HG02981 (cell line): ENCODE measurements around the gene GAS6.

ENCODE experiments used
- ATAC-seq: cut with Tn5 transposase; IDR thresholded peaks from one replicate; pipeline ENCODE4 v1.9.1; 2021; ENCODE audit warnings: mild to moderate bottlenecking, moderate library complexity; ENCODE audit not compliant: unreplicated experiment

The GAS6 gene

DNA sequence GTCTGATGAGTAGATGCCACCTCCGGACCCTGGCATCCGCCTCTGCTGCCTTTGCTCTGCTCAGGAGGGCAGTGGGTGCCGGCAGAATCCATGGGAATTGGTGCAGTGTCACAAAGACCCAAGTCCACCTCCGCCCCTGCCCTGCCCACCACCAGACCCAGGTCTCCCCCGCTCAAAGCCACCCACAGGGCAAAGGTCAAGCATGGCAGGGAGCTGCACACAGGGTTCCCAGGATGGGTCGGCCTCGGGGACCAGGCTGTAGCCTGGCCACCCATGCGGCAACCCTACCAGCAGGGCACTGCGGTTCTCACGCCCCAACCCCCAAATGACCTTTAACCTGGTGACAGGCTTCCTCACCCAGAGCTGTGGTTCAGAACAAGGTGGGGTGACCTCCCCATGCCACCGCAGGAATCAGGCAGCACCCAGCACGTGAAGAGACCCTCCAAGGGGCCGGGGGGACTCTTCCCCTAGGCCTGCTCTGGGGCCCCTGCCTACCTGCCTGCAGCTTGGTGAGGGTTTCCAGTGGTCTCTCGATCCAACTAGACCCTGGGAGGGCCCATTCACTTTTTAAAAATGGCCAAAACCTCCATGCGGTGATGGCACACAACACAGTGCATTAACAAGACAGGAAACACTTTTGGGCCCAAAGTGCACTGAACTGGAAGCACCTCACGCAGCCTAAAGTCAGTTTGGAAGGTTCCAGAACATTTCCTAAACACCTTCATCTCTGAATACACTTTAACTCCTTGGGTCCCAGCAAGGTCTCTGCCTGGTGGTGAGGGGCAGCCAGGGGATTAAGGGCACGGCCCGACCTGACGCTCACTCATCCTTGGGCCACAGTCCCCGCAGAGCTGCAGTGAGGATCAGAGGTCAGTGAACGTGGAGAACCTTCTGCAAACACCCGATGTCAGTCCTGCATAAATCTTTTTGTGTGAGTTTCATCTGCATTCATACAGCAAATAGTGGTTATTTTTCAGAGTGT lies 11.0 kb downstream of the GAS6 start:
- no peak for ATAC-seq

GRCh38 chr13:113851826-113852535 lies 11.9 kb downstream of the GAS6 start:
- ATAC-seq = no peak

GRCh38 chr13:113851480-113851803 lies 12.4 kb downstream of the GAS6 start:
- no peak for ATAC-seq

DNA sequence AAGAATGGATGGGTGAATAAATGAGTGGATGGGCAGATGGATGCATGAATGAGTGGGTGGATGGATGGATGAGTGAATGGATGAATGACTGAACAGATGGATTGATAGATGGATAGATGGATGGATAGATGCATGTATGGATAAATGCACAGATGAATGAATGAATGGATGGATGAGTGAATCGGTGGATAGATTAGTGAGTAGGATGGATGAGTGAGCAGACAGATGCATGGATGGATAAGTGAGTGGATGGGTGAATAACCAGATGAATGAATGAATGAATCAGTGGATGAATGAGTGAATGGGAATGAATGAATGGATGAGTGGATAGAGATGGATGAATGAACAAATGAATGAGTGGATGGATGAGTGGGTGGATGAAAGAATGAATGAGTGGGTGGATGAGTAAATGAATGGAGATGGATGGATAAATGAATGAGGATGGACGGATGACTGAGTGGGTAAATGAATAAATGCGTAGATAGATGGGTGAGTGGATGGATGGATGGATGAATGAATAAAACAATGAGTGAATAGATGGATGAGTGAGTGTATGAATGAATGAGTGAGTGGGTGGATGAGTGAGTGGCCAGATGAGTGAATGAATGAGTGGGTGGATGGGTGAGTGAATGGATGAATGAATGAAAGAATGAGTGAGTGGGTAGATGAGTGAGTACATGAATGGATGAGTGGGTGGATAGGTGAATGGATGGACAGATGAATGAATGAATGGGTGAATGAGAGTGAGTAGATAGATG lies 13.0 kb downstream of the GAS6 start:
- no peak for ATAC-seq

GRCh38 chr13:113849981-113850721 lies 13.7 kb downstream of the GAS6 start:
- no peak for ATAC-seq

- ATAC-seq = no peak
Observed at GRCh38 chr13:113849546-113849945, 14.3 kb downstream of the GAS6 start.

- no peak for ATAC-seq
Observed at GRCh38 chr13:113848431-113849260, 15.2 kb downstream of the GAS6 start.

GRCh38 chr13:113848020-113848419 lies 15.9 kb downstream of the GAS6 start:
- ATAC-seq = no peak

DNA sequence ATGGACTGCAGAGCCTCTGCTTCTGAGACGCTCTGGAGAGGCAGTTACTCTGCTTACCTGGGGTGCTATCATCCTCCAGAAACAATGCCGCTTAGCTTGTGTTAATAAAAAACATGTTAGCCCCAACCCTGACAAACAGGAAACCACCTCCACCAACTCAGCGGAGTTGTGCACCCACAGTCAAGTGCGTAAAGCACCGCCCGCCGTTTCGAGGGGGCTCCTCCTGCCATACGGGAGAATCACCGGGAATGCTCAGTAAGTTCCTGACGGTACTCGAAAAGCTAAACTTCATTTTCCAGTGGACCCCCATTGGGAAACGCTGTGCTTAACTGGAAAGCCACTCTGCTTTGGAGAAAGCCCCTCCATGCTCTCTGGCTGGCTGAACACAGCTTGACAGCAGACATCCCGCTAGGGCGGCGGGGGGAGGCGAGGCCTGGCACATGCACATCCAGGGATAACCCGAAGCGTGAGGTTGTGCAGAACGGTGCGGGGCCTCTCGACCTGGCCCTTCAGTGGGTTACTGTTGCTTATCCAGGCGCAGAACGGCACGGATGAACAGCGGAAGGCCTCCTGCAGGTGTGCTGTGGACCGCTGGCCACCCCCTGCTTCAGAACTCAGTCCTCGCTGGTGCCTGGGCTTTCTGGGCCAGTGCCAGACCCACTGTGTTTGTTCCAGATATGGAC lies 17.1 kb downstream of the GAS6 start:
- ATAC-seq = no peak

DNA sequence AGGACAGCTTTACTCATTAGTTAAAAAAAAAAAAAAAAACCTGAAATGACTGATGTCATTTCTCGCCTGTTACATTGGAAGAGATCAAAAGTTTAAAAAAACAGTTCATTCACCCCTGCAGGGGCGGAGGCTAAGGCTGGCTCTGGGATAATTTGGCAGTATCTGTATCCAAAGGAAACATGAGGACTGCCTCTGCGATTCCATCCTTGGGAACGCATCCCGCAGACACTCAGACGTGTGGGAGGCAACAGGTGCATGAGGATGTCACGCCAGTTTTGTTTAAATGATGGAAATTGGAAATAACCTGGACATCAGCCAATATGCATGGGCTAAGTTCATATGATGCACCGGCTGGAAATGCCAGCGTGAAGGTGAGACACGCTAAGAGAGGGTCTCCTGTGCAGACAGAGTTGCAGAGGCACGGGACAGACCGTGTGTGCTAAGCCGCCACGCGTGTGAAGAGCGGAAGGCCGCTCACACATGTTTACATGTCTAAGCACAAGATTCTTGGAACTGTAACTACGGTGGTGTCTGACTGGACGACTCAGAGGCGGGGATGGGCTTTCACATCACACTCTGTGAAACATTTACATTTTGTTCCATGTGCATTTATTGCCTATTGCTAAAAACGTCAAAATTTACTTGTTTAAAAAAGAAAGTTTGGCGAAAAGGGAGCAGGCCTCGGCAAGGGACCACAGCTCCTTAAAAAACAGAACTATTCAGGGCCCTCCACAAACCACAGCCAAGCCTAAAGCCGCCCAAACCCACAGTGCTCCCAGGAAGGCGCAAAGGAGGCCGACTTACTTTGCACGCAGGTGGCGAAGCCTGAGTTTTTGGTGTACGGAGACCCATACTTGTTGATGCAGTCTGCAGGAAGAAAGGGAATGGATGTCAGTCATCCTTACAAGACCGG lies 17.9 kb downstream of the GAS6 start:
- no peak for ATAC-seq

GRCh38 chr13:113845055-113845454 lies 18.8 kb downstream of the GAS6 start:
- ATAC-seq = no peak

DNA sequence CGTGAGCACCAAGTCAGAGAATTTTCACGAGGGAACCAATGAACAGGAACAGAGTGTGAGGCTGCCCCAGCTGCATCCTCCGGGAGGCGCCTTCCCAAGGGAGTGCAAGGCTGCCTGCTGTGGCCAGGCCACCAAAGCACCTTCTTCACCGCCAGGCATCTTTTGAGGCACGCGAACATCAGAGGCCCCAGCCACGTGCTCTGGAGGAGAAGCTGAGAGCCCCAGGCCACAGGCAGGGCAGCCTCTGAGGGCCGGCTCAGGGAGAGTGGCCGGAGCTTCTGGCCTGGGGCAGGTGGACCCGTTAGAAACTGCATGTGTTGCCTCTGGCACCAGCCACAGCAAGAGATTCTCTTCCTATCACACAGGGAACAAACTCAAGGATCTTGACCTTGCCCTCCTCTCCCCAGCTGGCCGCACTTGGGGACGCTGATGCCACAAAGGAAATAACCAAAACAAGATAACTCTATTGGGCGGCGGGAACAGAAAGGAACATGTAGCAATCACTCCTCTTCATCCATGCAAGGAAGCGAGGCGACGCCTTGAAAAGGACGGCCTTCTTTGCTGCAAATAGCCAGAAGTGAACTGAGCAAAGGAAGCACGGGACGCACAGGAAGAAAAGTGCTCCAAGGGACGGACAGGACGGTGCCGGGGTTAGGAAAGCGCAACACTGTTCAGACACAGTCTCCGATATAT lies 19.9 kb downstream of the GAS6 start:
- ATAC-seq = no peak

- ATAC-seq = no peak
Observed at GRCh38 chr13:113843063-113843654, 20.7 kb downstream of the GAS6 start.

DNA sequence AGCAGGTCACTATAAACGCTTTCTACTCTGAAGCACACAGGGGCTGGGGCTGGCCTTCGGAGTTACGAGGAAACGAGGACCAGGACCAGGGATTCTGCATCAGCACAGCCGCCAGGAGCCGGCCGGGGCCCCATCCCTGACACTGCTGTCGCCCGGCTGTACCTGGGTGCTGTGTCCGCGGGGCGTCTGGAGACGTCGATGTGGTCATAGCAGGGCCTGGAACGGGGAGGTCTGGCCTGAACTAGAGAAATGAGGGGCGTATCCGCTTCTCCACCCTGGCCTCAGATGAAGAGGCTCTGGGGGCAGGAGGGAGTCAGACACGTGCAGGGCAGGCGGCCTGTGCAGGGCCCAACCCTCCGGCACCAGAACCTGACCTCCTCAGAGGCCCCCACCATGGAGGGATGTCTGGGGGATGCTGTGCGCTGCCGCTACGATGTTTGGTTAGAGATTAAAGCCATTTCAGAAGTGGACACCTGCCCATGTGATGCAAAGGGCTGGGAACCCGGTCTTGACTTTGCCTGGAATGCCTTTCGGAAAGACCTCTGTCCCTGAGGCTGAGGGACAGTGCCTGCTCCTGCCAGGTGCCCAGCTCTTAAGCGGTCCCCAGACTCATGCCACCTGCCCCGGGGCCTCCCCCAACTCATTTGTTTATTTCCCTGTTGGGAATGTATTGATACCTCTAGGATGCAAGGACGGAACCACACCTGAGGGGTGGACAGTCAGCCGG lies 21.4 kb downstream of the GAS6 start:
- ATAC-seq = no peak

- no peak for ATAC-seq
Observed at GRCh38 chr13:113841353-113841650, 22.6 kb downstream of the GAS6 start.

- ATAC-seq = no peak
Observed at GRCh38 chr13:113840541-113841352, 23.1 kb downstream of the GAS6 start.
